NCI-H510A (cell line): ENCODE results near the gene POLE3.
"Not testable (repeated sequence)": the region's sequence is repeated elsewhere in the genome, so short reads cannot be mapped to it uniquely, and the experiment has no call there.

Experiments
- DNase-seq: peaks from one replicate; lab custom pipeline; 2025; lab: John Stamatoyannopoulos, UW

Gene POLE3

DNA sequence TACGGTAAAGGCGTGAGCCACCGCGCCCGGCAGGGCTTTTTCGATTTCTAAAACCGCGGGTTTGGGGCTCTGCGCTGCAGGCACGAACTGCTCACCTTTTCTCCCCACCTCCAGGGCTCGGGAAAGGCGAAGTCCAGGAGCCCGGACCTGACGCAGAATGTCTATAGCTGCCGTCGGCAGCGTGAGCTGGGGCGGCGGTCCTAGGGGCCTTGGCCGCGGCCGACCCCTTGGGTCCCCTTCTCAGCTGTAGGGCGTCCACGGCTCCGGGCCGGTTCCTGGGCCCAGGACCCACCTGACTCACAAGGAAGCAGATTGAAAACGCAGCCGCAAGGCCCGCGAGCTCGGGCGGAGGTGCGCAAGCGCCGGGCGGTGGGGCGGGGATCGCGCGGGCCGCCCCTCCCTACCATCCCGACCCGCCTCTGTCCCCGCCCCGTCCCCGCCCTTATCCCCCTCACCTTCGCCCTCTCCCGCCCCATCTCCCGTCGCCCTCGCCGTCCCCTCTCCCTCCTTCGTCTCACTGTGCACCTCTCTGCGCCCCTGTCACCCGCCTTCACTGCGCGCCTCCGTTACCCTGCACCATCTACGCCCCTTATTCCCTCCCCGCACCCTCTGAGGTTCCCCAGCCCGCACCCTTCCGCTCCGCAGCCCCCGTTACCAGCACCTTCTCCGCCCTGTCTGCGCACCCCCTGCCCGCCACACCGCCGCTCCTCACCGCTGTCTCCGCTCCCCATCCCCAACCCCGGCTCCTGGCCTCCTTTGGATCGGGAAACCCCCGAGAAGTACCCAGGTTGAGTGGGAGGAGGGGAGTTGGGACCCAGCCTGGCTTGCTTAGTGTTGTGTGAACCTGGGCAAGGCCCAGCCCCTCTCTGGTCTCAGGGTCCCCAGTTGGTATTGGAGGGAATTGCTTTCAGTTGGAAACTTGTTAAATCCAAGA, 33.6 kb downstream of the POLE3 start, which contains the start of gene HDHD3:
TSS of gene HDHD3 (minus strand) at position 353 of the 934 bp plus-strand sequence. CDS start 2,632 bp downstream, outside the sequence.
- DNase-seq, result peak; percentile 75

DNA sequence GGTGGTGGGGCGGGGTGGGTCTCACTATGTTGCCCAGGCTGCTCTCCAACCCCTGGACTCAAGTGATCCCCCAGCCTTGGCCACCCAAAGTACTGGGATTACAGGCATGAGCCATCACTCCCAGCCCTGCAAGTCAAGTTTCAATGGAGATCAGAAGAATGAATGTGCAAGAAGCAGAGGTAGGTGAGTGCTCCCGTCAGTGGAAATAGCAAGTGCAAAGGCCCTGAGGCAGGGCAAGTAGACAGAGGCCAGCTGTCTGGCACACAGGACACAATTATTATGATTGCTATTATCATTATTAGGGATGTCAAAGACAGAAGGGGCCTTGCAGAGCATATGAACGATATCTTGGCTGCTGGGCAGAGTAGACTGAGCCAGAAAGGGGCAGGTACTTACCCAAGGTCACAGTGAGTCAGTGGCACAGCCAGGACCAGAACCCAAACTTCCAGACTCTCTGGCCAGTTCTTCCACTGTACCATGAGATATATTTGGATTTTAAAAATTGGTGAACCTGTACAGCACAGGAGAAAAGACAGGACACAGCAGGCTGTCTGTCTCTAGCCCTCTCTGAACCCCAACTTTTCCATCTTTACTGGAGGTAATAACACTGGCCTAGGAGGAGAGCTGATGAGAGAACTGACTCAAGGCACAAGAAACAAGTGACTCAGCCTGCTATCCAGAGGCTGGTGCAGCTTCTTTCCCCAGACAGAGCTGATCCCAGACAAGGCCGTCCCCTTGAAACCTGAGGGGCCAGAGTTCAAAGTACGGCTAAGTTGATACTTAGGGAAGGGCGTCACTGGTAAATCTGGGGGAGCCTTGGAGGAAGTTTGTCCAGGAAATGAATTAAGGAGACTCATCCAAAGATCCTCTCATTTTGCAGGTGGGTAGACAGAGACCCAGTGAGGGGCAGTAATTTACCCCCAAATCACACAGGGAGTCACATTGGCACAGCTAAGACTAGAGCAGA, 35.1 kb downstream of the POLE3 start:
- DNase-seq, result no peak

DNA sequence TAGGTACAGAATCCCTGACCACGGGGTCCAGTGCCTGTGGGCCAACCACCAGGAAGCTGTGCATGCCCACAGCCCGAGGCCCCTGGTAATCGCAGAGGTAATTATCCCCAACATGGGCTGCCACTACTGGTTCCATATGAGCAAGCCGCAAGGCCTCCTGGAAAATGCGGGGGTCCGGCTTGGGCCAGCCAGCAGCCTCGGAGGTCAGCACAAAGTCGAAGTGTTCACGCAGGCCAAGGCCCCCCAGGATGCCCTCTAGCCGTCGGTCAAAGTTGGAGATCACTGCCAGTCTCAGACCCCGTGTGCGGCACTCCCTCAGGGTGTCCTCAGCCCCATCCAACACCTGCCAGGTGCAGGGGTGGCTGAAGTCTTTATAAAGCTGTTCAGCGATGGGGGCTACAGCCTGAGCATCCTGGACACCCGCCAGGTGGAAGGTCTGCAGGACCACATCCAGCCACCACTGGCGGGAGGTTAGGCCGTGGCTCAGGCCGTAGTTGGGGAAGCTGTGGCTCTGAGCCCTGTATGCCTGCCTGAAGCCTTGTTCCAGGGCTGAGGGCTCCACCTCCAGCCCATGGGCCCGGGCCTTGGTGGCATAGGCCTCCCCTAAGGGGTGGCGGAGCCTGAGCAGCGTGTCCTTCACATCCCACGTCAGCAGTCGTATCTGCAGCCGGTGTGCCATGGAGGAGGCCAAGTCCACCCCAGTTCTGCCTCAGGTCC, 36.6 kb downstream of the POLE3 start:
- DNase-seq, result no peak

- DNase-seq, result no peak
These were observed 37.2 kb downstream of the POLE3 start for GRCh38 chr9:113373256-113373655.

GRCh38 chr9:113372059-113372458, 38.4 kb downstream of the POLE3 start:
- DNase-seq, result no peak

GRCh38 chr9:113370806-113371325, 39.6 kb downstream of the POLE3 start:
- no peak for DNase-seq

DNA sequence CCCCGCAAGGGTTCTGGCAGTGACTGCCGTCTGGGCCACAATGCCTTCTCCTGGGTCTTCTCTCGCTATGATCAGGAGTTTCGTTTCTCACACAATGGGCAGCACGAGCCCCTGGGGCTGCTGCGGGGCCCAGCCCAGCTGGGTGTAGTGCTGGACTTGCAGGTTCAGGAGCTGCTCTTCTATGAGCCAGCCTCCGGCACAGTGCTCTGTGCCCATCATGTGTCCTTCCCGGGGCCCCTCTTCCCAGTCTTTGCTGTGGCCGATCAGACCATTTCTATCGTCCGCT, 40.7 kb downstream of the POLE3 start:
- no peak for DNase-seq

GRCh38 chr9:113368982-113369854, 41.3 kb downstream of the POLE3 start:
- DNase-seq, result no peak

GRCh38 chr9:113368348-113368981, 42.0 kb downstream of the POLE3 start:
- no peak for DNase-seq

GRCh38 chr9:113365652-113366051, 44.8 kb downstream of the POLE3 start:
- not testable (repeated sequence) for DNase-seq

DNA sequence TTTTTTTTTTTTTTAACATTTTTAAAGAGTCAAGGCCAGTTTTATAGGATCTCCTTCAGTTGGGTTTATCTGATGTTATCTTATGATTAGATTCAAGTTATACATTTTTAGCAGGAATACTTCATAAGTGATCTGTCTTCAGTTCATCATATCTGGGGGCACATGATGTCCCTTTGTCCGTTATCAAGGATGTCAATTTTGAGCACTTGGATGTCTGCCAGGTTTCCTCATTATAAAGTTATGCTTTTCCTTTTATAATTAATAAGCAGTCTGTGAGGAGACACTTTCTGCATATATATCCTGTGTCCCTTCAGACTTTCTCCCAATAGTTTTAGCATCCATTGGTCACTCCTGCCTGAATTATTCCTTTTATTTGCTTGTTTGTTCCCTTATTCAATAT, 45.5 kb downstream of the POLE3 start:
- no peak for DNase-seq

GRCh38 chr9:113363336-113363735, 47.1 kb downstream of the POLE3 start:
- DNase-seq, result no peak

GRCh38 chr9:113361304-113362018, 49.0 kb downstream of the POLE3 start:
- DNase-seq, result no peak

DNA sequence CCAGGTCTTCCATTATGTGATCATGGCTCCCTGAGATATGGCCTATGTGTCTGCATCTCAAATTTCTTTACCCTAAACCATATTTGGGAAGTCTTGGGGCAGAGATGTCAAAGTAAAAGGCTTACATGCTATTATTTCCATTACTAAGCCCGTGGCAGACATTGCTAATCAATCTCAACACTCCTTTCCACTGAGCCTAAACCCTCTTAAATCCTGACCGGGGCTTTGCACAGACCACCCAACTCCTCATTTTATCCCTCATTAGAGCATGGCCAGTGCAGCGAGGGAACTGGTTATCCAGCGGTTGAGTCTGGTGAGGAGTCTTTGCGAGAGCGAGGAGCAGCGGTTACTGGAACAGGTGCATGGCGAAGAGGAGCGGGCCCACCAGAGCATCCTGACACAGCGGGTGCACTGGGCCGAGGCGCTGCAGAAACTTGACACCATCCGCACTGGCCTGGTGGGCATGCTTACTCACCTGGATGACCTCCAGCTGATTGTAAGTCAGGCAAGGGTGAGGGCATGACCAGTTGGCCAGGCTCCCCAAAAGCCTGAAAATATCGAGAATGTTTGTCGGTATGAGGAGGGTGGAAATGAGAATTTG, 50.1 kb downstream of the POLE3 start:
- DNase-seq, result no peak

DNA sequence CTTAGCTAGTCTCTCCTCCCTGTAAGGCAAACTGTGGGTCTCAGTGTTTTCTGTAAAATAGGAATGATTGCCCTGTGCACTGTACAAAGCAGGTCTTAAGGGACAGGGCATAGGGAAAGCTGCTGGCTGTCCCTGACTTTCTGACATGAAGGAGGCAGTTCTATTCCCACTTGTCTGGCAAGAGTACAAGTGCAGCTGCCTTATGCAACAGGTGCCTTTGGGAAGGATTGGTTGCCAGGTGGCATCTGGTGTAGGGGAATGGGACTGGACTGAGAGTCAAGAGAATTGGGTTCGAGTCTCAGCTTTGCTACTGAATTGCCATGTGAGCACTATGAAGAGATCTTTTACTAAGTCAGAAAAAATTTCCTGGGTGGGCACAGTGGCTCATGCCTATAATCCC, 51.1 kb downstream of the POLE3 start:
- DNase-seq, result no peak
